Progenitor cell of endocrine pancreas (in vitro differentiated cells): ENCODE data around the gene TSKS. TPM values are rescaled to one million over a fixed set of nuclear protein-coding genes. Genes with fewer than 3 reads are reported as not detected.
A peak's percentile ranks its signal among the peaks of the same experiment; 100 is the strongest.

Experiments used
- DNase-seq: peaks from one replicate; pipeline ENCODE4 v3.0.0; 2021; ENCODE audit warnings: low spot score; ENCODE audit not compliant: unreplicated experiment
- H3K27ac Mint-ChIP-seq: 2 replicates; pipeline ENCODE4 v1.8.0; 2021; ENCODE audit warnings: mild to moderate bottlenecking, moderate library complexity, mixed read lengths
- H3K27me3 Mint-ChIP-seq: 2 replicates; pipeline ENCODE4 v1.8.0; 2021; ENCODE audit warnings: mixed read lengths
- H3K36me3 Mint-ChIP-seq: 2 replicates; pipeline ENCODE4 v1.8.0; 2022; ENCODE audit warnings: mixed read lengths; ENCODE audit not compliant: insufficient read depth
- H3K4me1 Mint-ChIP-seq: 2 replicates; pipeline ENCODE4 v1.8.0; 2021; ENCODE audit warnings: low read depth, mixed read lengths
- H3K4me3 Mint-ChIP-seq: 2 replicates; pipeline ENCODE4 v1.8.0; 2021; ENCODE audit warnings: low read depth, mild to moderate bottlenecking, moderate library complexity, mixed read lengths
- H3K9me3 Mint-ChIP-seq: 2 replicates; pipeline ENCODE4 v1.8.0; 2021; ENCODE audit warnings: low read depth, mixed read lengths
- total RNA-seq: library from RNA; stranded (reverse); gene quantifications from 2 replicates; pipeline ENCODE4 v1.2.1, GENCODE V29; 2021
- TF ChIP-seq, protein P1 (sequence below): fragments of 200-600 bp; sonication (generic); IDR thresholded peaks from one replicate; pipeline ENCODE4 v1.5.0; 2021; ENCODE audit warnings: antibody characterized with exemption, mild to moderate bottlenecking; ENCODE audit not compliant: unreplicated experiment

The TSKS gene
- total RNA-seq, 1 donor from 2014 or later, result not detected

DNA sequence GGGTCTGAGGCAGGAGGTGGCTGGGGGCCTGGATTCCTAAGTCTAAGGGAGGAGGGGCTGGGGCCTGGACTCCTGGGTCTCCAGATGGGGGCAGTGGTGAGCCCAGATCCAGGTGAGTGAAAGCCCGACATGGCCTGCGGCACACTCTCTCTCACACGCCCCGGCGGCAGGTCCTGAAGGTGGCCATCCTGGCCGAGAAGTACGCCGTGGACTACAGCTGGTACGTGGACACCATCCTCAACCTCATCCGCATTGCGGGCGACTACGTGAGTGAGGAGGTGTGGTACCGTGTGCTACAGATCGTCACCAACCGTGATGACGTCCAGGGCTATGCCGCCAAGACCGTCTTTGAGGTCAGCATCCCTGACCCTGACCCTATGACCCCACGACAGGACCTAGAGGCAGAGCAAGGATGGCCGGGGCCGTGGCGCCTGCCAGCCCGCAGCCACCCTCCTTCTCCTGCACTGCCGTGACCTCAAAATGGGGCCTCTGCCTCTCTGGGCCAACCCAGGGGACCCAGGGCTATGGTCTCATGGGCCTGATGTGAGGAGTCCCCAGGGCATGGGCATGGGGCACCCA, 36.8 kb upstream of the TSKS start:
- no peak overlapping the region for H3K4me3 Mint-ChIP-seq
- no peaks in the 10 kb centered on the region for H3K27me3 Mint-ChIP-seq
- no peak for DNase-seq
- no peaks in the 10 kb centered on the region for H3K9me3 Mint-ChIP-seq
- no peaks in the 10 kb centered on the region for H3K4me1 Mint-ChIP-seq
- no peak overlapping the region for H3K27ac Mint-ChIP-seq
- peaks cover 6% of the 10 kb centered on the region for H3K36me3 Mint-ChIP-seq
- TF ChIP-seq, protein P1, sequence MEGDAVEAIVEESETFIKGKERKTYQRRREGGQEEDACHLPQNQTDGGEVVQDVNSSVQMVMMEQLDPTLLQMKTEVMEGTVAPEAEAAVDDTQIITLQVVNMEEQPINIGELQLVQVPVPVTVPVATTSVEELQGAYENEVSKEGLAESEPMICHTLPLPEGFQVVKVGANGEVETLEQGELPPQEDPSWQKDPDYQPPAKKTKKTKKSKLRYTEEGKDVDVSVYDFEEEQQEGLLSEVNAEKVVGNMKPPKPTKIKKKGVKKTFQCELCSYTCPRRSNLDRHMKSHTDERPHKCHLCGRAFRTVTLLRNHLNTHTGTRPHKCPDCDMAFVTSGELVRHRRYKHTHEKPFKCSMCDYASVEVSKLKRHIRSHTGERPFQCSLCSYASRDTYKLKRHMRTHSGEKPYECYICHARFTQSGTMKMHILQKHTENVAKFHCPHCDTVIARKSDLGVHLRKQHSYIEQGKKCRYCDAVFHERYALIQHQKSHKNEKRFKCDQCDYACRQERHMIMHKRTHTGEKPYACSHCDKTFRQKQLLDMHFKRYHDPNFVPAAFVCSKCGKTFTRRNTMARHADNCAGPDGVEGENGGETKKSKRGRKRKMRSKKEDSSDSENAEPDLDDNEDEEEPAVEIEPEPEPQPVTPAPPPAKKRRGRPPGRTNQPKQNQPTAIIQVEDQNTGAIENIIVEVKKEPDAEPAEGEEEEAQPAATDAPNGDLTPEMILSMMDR, result no peak

DNA sequence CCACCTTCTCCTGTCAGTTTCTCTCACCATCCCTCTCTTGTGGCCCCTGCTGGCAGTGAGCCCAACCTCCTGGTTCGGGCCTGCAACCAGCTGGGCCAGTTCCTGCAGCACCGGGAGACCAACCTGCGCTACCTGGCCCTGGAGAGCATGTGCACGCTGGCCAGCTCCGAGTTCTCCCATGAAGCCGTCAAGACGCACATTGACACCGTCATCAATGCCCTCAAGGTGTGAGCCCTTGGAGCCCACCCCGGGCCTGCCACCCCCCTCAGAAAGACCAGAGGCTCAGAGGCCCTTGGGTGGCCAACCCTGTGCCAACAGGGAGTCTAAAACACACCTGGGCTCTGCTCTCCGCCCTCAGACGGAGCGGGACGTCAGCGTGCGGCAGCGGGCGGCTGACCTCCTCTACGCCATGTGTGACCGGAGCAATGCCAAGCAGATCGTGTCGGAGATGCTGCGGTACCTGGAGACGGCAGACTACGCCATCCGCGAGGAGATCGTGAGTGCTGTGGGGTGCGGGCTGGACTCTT, 36.2 kb upstream of the TSKS start:
- TF ChIP-seq, protein P1, result no peak
- peaks cover 8% of the 10 kb centered on the region for H3K36me3 Mint-ChIP-seq

DNA sequence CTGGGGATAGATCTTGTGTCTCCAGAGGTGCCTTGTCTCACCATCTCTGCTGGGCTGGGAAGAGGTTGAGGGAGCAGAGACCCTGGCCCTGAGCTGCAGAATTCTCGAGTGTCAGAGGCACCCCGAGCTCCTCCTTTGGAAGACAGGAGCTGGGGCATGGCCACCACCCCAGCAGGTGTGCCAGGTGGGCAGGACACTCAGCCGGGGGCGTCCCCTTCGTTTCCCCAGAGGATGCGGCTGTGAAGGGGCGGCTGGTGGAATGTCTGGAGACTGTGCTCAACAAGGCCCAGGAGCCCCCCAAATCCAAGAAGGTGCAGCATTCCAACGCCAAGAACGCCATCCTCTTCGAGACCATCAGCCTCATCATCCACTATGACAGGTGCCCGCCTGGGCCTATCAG, 35.5 kb upstream of the TSKS start:
- H3K27ac Mint-ChIP-seq, result no peak overlapping the region
- TF ChIP-seq, protein P1, result no peak
- no peaks in the 10 kb centered on the region for H3K9me3 Mint-ChIP-seq
- H3K4me3 Mint-ChIP-seq, result no peak overlapping the region
- H3K36me3 Mint-ChIP-seq, result peaks cover 8% of the 10 kb centered on the region
- no peaks in the 10 kb centered on the region for H3K4me1 Mint-ChIP-seq
- no peaks in the 10 kb centered on the region for H3K27me3 Mint-ChIP-seq
- no peak for DNase-seq

More for the DNA sequence above, 36.2 kb upstream of the TSKS start:
- Mint-ChIP-seq H3K27ac (peak overlapping the region; percentile 49), H3K27me3 (no peaks in the 10 kb centered on the region), H3K4me3 (no peak overlapping the region), H3K4me1 (no peaks in the 10 kb centered on the region), H3K9me3 (no peaks in the 10 kb centered on the region)
- no peak for DNase-seq

DNA sequence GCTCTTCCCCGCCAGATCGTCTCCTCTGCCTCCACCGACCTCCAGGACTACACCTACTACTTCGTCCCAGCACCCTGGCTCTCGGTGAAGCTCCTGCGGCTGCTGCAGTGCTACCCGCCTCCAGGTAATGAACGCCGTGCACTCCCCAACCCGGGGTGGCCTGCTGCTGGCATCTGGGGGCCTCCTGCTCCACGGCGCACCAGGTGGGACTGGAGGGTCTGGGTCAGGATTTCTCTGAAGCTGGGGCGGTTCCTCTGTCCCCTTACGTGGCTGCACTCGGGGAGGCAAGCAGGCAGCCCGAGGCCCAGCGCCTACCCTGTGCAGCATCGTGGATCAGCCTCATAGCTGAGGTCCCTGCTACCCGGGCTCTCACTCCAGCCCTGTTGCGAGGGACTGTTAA, 32.5 kb upstream of the TSKS start:
- DNase-seq, result no peak
- H3K4me1 Mint-ChIP-seq, result no peaks in the 10 kb centered on the region
- H3K36me3 Mint-ChIP-seq, result peaks cover 7% of the 10 kb centered on the region
- no peaks in the 10 kb centered on the region for H3K9me3 Mint-ChIP-seq
- TF ChIP-seq, protein P1, result no peak
- H3K4me3 Mint-ChIP-seq, result no peak overlapping the region
- H3K27ac Mint-ChIP-seq, result no peak overlapping the region
- H3K27me3 Mint-ChIP-seq, result no peaks in the 10 kb centered on the region

DNA sequence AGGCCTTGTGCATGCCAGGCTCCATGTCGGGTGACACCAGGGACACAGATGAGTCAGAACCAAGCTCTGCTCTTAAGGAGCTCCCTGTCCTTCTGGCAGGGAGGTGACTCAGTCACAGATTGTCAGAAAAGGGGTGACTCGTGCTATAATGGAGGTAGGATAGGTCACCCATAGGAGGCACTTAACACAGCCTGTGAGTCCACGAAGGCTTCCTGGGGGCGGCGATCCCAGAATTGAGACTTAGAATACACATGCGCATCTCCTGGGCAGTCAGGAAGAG, 30.4 kb upstream of the TSKS start:
- H3K27ac Mint-ChIP-seq, result no peak overlapping the region
- H3K27me3 Mint-ChIP-seq, result no peaks in the 10 kb centered on the region
- no peaks in the 10 kb centered on the region for H3K4me1 Mint-ChIP-seq
- peaks cover 11% of the 10 kb centered on the region for H3K36me3 Mint-ChIP-seq
- TF ChIP-seq, protein P1, result no peak
- no peak overlapping the region for H3K4me3 Mint-ChIP-seq
- no peaks in the 10 kb centered on the region for H3K9me3 Mint-ChIP-seq
- no peak for DNase-seq
